ENCODE results near the gene FYCO1. TPM values are rescaled to one million over a fixed set of nuclear protein-coding genes. Genes with fewer than 3 reads are reported as not detected.

The FYCO1 gene
- total RNA-seq, 3 donors from 2014 or later (not counting 1 experiment from before 2014, with no cell fraction given) = 23.0 to 28.4 (median 27.5) TPM

DNA sequence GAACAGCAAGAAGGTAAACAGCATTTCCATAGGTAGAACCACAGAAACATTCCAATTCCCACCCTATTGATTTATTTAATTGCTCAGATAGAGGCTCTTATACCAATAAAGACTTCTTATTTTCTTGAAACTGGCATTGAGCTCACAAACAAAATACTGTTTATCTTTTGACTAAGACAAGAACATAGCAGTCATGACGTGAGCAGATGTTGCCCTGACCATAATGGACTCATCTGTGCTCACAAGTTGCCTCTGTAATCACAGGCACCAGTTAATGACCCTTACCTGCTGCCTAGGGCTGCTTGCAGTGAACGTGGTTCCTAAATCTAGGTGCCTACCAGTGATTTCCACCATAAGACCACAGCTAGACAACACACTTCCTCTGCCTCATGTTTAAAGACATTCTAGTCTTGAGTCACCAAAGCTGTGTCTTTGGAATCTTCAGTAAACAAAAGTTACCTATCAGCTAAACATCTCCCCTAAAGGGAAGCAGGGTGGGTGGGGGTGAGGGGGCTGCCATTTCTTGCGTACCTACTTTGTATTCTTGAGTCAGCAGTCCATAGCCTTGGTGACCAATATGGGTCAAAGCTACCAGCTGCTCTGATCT, 2.1 kb downstream of the FYCO1 start:
- peaks cover 61% of the 10 kb centered on the region for H3K4me1 ChIP-seq (ENCODE audit: control insufficient read depth, insufficient read depth, low read length)
- H3K27ac ChIP-seq (ENCODE audit: low read length) = peak overlapping the region; percentile 56
- ATAC-seq (peak in 1 of 3 donors; percentile 5), DNase-seq (peak in 1 of 2 donors; percentile 62)
- TF ChIP-seq CTCF (IDR thresholded peaks at IDR 0.05) = no peak
- H3K9me3 ChIP-seq (ENCODE audit: control insufficient read depth, insufficient read depth, low read length) = no peaks in the 10 kb centered on the region
- intact Hi-C loops (cut with micrococcal nuclease) = loop anchor here (2.0 to 10.0 kb wide), 5 partner anchors 17 to 299 kb away; no protein-coding TSS in a partner anchor
- 39% methylated on average over 2 of the region's 3 CpGs for WGBS (ENCODE audit: insufficient coverage)
- H3K9me3 Mint-ChIP-seq = no peaks in the 10 kb centered on the region
- peaks cover 57 to 58% of the 10 kb centered on the region in 2 donors for H3K4me1 Mint-ChIP-seq
- no peaks in the 10 kb centered on the region for H3K27me3 ChIP-seq (ENCODE audit: control insufficient read depth, insufficient read depth, low read length)
- no peaks in the 10 kb centered on the region for H3K36me3 Mint-ChIP-seq
- H3K36me3 ChIP-seq (ENCODE audit: control insufficient read depth, insufficient read depth, low read length) = no peaks in the 10 kb centered on the region
- H3K27ac Mint-ChIP-seq = peak overlapping the region; percentile 81 to 85
- H3K27me3 Mint-ChIP-seq (ENCODE audit: low read depth in 2 of 2) = no peaks in the 10 kb centered on the region
- H3K4me3 ChIP-seq (ENCODE audit: low read length) = no peak overlapping the region
- peak overlapping the region; percentile 69 for H3K4me3 Mint-ChIP-seq

GRCh38 chr3:45992821-45993221, 2.8 kb downstream of the FYCO1 start:
- 61% methylated on average over 2 of the region's 2 CpGs for WGBS (ENCODE audit: insufficient coverage)
- H3K36me3 Mint-ChIP-seq = no peaks in the 10 kb centered on the region

GRCh38 chr3:45992133-45992729, 3.4 kb downstream of the FYCO1 start:
- Histone ChIP-seq H3K27me3 (ENCODE audit: control insufficient read depth, insufficient read depth, low read length) (no peaks in the 10 kb centered on the region), H3K27ac (ENCODE audit: low read length) (peak overlapping the region; percentile 41), H3K9me3 (ENCODE audit: control insufficient read depth, insufficient read depth, low read length) (no peaks in the 10 kb centered on the region), H3K4me1 (ENCODE audit: control insufficient read depth, insufficient read depth, low read length) (peaks cover 73% of the 10 kb centered on the region), H3K4me3 (ENCODE audit: low read length) (no peak overlapping the region), H3K36me3 (ENCODE audit: control insufficient read depth, insufficient read depth, low read length) (no peaks in the 10 kb centered on the region)
- Mint-ChIP-seq H3K4me3 (peak overlapping the region; percentile 9), H3K27me3 (ENCODE audit: low read depth in 2 of 2) (no peaks in the 10 kb centered on the region), H3K4me1 (peaks cover 67 to 68% of the 10 kb centered on the region in 2 donors), H3K36me3 (no peaks in the 10 kb centered on the region), H3K9me3 (no peaks in the 10 kb centered on the region), H3K27ac (peak overlapping the region; percentile 21 to 86)
- 84% methylated on average over 2 of the region's 2 CpGs for WGBS (ENCODE audit: insufficient coverage)
- no peak for TF ChIP-seq CTCF (IDR thresholded peaks at IDR 0.05)
- DNase-seq (peak in 1 of 2 donors; percentile 31), ATAC-seq (no peak)
- intact Hi-C loops (cut with micrococcal nuclease) = loop anchor here (2.0 to 10.0 kb wide), 4 partner anchors 15 to 297 kb away; no protein-coding TSS in a partner anchor

More at GRCh38 chr3:45992821-45993221, 2.8 kb downstream of the FYCO1 start:
- H3K9me3 Mint-ChIP-seq = no peaks in the 10 kb centered on the region
- H3K27ac ChIP-seq (ENCODE audit: low read length) = peak overlapping the region; percentile 53
- no peak overlapping the region for H3K4me3 ChIP-seq (ENCODE audit: low read length)
- H3K4me1 ChIP-seq (ENCODE audit: control insufficient read depth, insufficient read depth, low read length) = peaks cover 67% of the 10 kb centered on the region
- no peaks in the 10 kb centered on the region for H3K27me3 ChIP-seq (ENCODE audit: control insufficient read depth, insufficient read depth, low read length)
- H3K36me3 ChIP-seq (ENCODE audit: control insufficient read depth, insufficient read depth, low read length) = no peaks in the 10 kb centered on the region
- H3K27ac Mint-ChIP-seq = peak overlapping the region; percentile 21 to 85
- H3K9me3 ChIP-seq (ENCODE audit: control insufficient read depth, insufficient read depth, low read length) = no peaks in the 10 kb centered on the region
- ATAC-seq (no peak), DNase-seq (peak in 1 of 2 donors; percentile 30)
- no peak for TF ChIP-seq CTCF (IDR thresholded peaks at IDR 0.05)
- intact Hi-C loops (cut with micrococcal nuclease) = loop anchor here (2.0 to 10.0 kb wide), 4 partner anchors 16 to 298 kb away; no protein-coding TSS in a partner anchor
- peak overlapping the region; percentile 69 for H3K4me3 Mint-ChIP-seq
- peaks cover 64% of the 10 kb centered on the region in 2 donors for H3K4me1 Mint-ChIP-seq
- no peaks in the 10 kb centered on the region for H3K27me3 Mint-ChIP-seq (ENCODE audit: low read depth in 2 of 2)

All from natural killer cell (primary cell).